D721Med (cell line): ENCODE results near the gene NDUFS8.
A peak's percentile ranks its signal among the peaks of the same experiment; 100 is the strongest.

Experiments used
- DNase-seq: peaks from one replicate; pipeline ENCODE4 v3.0.0; 2011; ENCODE audit warnings: low spot score; ENCODE audit not compliant: insufficient read length
- FAIRE-seq: peaks from 2 replicates; lab custom pipeline; 2011; peaks lifted over from hg19 to GRCh38; lab: Jason Lieb, UNC
- CTCF ChIP-seq: IDR thresholded peaks from 2 replicates; pipeline ENCODE4 v1.5.1; 2012; ENCODE audit warnings: mild to moderate bottlenecking, control low read depth; ENCODE audit not compliant: insufficient read depth; ENCODE audit errors: missing control alignments

Gene NDUFS8

GRCh38 chr11:68007498-68008380, 22.7 kb upstream of the NDUFS8 start:
- DNase-seq = no peak
- no peak for TF ChIP-seq CTCF
- no peak for FAIRE-seq

- no peak for TF ChIP-seq CTCF
- DNase-seq (no peak), FAIRE-seq (no peak)
Measured at GRCh38 chr11:68008381-68009337, 21.8 kb upstream of the NDUFS8 start.

- DNase-seq (no peak), FAIRE-seq (no peak)
- TF ChIP-seq CTCF = peak; percentile 21
Measured at GRCh38 chr11:68009391-68010089, 20.9 kb upstream of the NDUFS8 start.

DNA sequence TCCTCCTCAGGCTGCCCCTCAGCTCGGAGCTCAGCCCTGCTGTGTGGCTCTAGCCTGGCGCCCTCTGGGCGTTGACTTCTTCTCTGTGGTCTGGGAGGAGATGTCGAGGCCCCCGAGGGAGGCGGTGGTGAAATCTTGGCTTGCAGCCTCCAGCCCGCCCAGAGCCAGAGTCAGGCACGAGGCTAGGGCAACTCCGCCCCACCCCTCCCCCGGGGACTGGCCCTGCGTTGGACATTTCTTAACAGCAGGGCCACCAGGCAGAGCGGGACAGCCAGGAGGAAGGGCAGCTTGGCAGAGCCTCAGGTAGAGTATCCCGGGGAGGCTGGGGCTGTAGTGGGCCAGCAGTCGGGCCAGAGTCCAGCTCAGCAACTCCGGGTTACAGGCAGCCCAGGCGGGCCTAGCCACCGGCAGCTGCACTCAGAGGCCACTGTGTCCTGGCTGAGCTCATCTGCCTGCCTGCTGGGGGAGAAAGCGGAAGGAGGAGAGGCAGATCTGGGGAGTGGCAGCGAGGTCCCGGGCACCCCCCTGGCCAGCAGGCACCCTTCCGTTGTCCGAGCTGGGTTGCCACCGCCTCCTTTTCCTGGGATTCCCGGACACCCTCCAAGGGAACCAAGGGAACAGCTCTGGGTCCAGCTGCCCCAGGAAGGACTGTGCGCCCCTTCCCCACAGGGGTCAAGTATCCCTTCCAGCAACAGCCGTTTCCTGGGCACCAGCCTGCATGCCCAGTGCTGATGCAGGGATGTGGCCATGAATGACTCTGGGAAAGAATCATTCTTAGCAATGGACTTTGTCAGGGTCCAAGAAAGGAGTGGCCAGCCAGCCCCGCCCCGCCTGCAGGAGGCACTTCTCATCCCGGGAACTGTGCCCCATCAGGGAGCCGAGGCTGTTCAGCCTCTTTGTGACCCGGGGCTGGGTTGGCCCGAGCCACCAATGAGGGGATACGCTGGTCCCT, 20.1 kb upstream of the NDUFS8 start, which contains the start of gene ALDH3B1:
ALDH3B1 (plus strand) TSS at position 238 of the 952 bp plus-strand sequence. CDS start 4,971 bp downstream, outside the sequence.
- DNase-seq (no peak), FAIRE-seq (no peak)
- TF ChIP-seq CTCF = no peak

- TF ChIP-seq CTCF = no peak
- no peak for FAIRE-seq
- DNase-seq = no peak
Measured at GRCh38 chr11:68011051-68011943, 19.2 kb upstream of the NDUFS8 start.
